Neural cell (in vitro differentiated cells): Measurements from ENCODE around the gene TRIM9.

Source experiments
- EP300 ChIP-seq: fragments of 450-650 bp; conservative IDR thresholded peaks from 2 replicates; pipeline ENCODE4 v1.6.1; 2014; ENCODE audit warnings: antibody characterized with exemption, mild to moderate bottlenecking, moderate library complexity; ENCODE audit not compliant: poor library complexity, severe bottlenecking
- POLR2AphosphoS5 ChIP-seq: IDR thresholded peaks from 2 replicates; pipeline ENCODE4 v1.6.1; 2012
- RAD21 ChIP-seq: fragments of 450-650 bp; conservative IDR thresholded peaks from 2 replicates; pipeline ENCODE4 v1.6.1; 2014; ENCODE audit warnings: antibody characterized with exemption, mild to moderate bottlenecking, moderate library complexity
- TAF1 ChIP-seq: IDR thresholded peaks from 2 replicates; pipeline ENCODE4 v1.6.1; 2012; ENCODE audit warnings: low read depth
- TF ChIP-seq, protein P1 (sequence below): IDR thresholded peaks from 2 replicates; pipeline ENCODE4 v1.6.1; 2012; ENCODE audit warnings: borderline replicate concordance
- TF ChIP-seq, protein P2 (sequence below): fragments of 450-650 bp; IDR thresholded peaks from 2 replicates; pipeline ENCODE4 v1.5.1; 2014; ENCODE audit warnings: antibody characterized with exemption, mild to moderate bottlenecking, moderate library complexity; ENCODE audit not compliant: poor library complexity, severe bottlenecking

DNA sequence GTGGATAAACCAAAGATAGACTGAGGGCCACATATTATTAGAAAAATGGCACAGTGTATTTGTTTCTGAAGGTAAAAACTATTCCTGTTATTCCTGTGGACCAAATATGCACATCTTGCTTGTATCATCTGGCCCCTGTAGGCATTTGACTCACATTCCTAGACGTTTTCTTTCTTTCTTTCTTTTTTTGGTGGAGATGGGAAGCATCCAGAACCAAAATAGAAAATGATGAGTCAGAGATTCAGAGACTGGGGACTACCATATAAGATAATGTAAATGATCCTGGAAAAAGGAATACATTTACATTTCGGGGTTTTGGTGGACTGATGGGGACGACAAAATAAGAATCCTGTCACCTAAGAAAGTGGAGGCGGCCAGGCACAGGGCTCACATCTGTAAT is 24.2 kb downstream of the TRIM9 start:
- TF ChIP-seq, protein P1, sequence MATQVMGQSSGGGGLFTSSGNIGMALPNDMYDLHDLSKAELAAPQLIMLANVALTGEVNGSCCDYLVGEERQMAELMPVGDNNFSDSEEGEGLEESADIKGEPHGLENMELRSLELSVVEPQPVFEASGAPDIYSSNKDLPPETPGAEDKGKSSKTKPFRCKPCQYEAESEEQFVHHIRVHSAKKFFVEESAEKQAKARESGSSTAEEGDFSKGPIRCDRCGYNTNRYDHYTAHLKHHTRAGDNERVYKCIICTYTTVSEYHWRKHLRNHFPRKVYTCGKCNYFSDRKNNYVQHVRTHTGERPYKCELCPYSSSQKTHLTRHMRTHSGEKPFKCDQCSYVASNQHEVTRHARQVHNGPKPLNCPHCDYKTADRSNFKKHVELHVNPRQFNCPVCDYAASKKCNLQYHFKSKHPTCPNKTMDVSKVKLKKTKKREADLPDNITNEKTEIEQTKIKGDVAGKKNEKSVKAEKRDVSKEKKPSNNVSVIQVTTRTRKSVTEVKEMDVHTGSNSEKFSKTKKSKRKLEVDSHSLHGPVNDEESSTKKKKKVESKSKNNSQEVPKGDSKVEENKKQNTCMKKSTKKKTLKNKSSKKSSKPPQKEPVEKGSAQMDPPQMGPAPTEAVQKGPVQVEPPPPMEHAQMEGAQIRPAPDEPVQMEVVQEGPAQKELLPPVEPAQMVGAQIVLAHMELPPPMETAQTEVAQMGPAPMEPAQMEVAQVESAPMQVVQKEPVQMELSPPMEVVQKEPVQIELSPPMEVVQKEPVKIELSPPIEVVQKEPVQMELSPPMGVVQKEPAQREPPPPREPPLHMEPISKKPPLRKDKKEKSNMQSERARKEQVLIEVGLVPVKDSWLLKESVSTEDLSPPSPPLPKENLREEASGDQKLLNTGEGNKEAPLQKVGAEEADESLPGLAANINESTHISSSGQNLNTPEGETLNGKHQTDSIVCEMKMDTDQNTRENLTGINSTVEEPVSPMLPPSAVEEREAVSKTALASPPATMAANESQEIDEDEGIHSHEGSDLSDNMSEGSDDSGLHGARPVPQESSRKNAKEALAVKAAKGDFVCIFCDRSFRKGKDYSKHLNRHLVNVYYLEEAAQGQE = no peak
- TF ChIP-seq, protein P2, sequence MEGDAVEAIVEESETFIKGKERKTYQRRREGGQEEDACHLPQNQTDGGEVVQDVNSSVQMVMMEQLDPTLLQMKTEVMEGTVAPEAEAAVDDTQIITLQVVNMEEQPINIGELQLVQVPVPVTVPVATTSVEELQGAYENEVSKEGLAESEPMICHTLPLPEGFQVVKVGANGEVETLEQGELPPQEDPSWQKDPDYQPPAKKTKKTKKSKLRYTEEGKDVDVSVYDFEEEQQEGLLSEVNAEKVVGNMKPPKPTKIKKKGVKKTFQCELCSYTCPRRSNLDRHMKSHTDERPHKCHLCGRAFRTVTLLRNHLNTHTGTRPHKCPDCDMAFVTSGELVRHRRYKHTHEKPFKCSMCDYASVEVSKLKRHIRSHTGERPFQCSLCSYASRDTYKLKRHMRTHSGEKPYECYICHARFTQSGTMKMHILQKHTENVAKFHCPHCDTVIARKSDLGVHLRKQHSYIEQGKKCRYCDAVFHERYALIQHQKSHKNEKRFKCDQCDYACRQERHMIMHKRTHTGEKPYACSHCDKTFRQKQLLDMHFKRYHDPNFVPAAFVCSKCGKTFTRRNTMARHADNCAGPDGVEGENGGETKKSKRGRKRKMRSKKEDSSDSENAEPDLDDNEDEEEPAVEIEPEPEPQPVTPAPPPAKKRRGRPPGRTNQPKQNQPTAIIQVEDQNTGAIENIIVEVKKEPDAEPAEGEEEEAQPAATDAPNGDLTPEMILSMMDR = no peak
- TF ChIP-seq RAD21 (no peak), POLR2AphosphoS5 (no peak), EP300 (no peak), TAF1 (no peak)
